ENCODE data around the gene GPX2.

GPX2 gene

GRCh38 chr14:64910847-64911495 is 31.6 kb downstream of the GPX2 start:
- no peak for DNase-seq

DNA sequence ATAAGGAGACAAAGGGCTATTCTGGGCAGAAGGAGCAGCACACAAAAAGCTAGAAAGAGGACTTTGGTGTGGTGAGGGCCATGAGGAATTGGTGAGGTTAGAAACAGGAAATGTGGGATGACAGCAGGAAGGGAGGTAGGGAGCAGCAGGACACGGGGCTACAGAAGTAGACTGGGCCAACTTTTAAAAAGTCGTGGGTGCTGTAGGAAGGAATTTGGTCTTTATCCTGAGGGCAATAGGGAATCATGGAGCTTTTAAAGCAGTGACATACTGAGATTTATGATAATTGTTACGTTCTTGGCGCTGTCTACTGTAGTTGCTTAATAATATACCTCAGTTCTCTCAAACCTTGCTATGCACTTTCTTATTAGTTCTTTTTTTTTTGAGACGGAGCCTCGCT is 36.5 kb downstream of the GPX2 start:
- no peak for DNase-seq

DNA sequence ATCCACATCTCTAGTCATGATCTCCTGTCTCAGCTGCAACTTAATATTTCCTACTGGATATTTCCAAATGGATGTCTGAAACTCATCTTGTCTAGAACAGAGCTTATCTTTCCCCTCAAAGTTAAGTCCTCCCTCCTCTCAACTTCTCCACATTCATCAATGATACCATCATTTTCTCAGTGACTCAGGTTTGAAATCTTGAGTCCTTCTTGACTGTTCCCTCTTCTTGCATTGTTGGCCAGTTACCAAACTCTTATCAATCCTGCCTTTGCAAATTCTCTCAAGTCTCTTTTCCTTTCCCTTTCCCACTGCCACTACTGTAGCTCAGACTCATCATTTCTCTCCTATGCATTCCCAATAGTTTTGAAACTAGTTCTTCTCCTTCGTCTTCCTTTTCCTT is 42.6 kb downstream of the GPX2 start:
- DNase-seq = no peak

GRCh38 chr14:64891839-64892375 is 50.6 kb downstream of the GPX2 start:
- DNase-seq = no peak

DNA sequence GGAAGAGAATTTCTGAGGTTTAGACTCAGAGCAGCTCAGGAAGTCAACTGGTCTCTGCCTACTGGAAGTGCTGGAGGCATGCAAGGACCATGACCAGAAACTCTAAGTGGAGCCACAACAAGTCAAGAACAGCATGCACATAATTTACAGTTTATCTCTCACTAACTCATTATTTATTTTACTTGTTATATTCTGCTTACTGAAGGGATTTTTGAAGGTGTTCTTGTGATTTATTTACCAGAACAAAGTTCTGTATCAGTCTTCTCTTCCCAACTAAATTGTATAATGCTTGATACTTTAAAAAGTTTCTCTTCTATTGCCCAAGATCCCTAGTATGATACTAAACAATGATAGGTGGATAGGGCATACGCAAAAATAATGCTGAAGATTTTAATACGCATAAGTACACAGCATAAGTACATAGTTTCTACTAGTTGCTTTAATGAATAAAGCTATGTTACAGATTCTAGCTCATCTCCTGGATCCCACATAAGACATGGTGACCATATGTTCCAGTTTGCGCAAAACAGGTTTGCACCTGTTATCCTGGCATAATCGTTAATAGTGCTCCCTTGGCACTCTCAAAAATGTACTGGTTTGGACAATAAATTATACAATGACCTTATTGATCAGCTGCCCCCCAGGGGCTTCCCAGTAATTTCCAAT is 51.2 kb downstream of the GPX2 start:
- no peak for DNase-seq

- DNase-seq = no peak
Measured at GRCh38 chr14:64889352-64889751, 53.2 kb downstream of the GPX2 start.
